KOPT-K1 (cell line): Measurements from ENCODE around the gene INPP5A.

Source experiments
- H3K27ac ChIP-seq: fragments of 200-600 bp; sonication (generic); 2 replicates; pipeline ENCODE4 v1.5.1; 2016; ENCODE audit warnings: antibody characterized with exemption, mild to moderate bottlenecking, low read depth, low read length; ENCODE audit not compliant: poor library complexity, severe bottlenecking
- H3K36me3 ChIP-seq: fragments of 200-600 bp; sonication (generic); 2 replicates; pipeline ENCODE4 v1.5.1; 2017; ENCODE audit warnings: antibody characterized with exemption, mild to moderate bottlenecking, low read length, moderate library complexity; ENCODE audit not compliant: insufficient read depth
- H3K9me3 ChIP-seq: fragments of 200-600 bp; sonication (generic); 2 replicates; pipeline ENCODE4 v1.5.1; 2017; ENCODE audit warnings: antibody characterized with exemption, low read length, mild to moderate bottlenecking; ENCODE audit not compliant: insufficient read depth, poor library complexity, severe bottlenecking

INPP5A gene

GRCh38 chr10:132639470-132639869, 101.9 kb downstream of the INPP5A start:
- no peak overlapping the region for H3K27ac ChIP-seq

DNA sequence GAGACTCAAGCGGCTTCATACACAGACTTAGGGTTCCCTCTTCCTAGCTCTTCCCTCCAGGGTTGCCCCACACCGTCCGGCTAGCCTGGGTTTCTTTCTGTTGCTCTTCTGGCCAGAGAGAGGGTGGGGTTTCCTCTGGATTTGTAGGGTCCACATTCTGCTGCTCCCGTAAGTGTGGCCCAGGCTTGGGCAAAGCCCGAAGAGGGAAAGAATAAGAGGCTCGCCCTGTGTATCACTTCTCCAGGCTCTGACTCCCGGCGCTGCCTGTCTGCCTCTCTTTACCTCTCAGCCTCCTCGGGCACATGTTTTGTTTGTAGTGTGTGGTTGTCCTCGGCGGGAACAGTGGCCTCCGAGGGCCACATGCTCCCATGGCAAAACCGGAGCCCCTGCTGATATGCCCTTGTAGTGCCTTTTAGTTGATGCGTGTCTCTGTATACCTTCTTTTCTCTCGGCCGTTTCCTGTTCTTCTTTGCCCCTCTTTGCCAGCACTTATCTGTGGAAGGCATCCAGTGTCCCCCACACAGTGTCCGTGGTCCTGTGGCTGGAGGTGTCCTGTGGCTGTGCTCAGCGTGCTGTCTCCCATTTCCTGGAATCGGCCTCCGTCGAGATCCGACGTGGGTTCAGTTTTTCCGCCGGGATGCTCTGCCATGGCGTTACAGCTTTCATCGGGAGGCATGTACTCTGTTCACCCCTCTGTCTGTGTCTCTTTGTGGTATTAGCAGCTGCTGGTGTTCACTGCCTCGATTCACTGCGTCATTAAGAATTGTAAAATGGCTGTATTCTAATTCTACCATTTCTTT, 102.9 kb downstream of the INPP5A start:
- Histone ChIP-seq H3K9me3 (no peaks in the 10 kb centered on the region), H3K27ac (no peak overlapping the region), H3K36me3 (no peaks in the 10 kb centered on the region)

More at GRCh38 chr10:132639470-132639869, 101.9 kb downstream of the INPP5A start:
- Histone ChIP-seq H3K36me3 (no peaks in the 10 kb centered on the region), H3K9me3 (no peaks in the 10 kb centered on the region)

- no peak overlapping the region for H3K27ac ChIP-seq
- no peaks in the 10 kb centered on the region for H3K9me3 ChIP-seq
- no peaks in the 10 kb centered on the region for H3K36me3 ChIP-seq
Measured at GRCh38 chr10:132641401-132641800, 103.8 kb downstream of the INPP5A start.

DNA sequence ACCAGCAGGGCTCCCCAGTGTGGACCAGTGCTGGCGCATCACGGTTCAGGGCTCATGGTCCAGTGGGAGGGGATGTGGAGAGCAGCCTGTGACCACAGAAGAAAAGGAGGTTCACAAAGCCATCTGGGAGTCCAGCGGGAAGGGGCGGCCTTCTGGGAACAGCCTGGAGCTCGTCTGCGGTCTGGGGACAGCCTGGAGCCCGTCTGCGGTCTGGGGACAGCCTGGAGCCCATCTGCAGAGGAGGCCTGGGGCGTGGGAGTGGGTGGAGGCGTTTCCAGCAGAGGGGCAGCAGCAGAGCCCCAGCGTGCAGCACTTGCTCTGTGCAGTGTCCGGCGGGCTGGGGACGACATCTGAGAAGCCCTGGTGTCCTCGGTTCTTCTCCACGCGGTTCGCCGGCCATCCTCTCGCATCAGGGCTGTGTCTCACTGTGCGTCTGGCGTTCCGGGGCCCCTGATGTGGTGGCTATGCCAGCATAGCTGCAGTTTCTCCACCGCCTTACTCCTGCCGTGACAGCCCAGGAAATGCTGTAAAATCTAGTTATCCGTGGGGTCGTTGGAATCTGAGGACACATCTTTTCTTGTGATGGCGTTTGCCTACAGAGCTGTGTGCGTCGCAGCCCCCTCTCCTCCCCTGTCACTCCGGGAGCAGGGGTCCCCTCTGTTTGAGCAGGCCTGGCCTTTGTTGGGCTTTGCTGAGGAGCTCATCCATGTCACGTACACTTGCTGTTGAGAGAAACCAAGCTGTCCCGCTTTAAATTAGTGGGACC, 104.6 kb downstream of the INPP5A start:
- Histone ChIP-seq H3K27ac (no peak overlapping the region), H3K36me3 (no peaks in the 10 kb centered on the region), H3K9me3 (no peaks in the 10 kb centered on the region)

DNA sequence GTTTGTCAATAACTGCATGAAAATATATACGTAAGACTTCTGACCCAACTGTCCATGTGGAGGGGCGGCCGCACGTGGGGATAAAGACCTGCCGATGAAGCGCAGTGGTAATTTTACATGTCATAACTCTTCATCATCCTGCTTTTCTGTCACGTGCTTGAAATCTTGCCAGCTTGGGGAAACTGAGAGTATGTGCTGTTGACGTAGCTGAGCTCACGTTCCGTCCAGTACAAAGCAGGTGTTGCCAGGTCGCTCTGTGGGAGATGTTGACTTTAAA, 105.1 kb downstream of the INPP5A start:
- Histone ChIP-seq H3K9me3 (no peaks in the 10 kb centered on the region), H3K36me3 (no peaks in the 10 kb centered on the region), H3K27ac (no peak overlapping the region)

DNA sequence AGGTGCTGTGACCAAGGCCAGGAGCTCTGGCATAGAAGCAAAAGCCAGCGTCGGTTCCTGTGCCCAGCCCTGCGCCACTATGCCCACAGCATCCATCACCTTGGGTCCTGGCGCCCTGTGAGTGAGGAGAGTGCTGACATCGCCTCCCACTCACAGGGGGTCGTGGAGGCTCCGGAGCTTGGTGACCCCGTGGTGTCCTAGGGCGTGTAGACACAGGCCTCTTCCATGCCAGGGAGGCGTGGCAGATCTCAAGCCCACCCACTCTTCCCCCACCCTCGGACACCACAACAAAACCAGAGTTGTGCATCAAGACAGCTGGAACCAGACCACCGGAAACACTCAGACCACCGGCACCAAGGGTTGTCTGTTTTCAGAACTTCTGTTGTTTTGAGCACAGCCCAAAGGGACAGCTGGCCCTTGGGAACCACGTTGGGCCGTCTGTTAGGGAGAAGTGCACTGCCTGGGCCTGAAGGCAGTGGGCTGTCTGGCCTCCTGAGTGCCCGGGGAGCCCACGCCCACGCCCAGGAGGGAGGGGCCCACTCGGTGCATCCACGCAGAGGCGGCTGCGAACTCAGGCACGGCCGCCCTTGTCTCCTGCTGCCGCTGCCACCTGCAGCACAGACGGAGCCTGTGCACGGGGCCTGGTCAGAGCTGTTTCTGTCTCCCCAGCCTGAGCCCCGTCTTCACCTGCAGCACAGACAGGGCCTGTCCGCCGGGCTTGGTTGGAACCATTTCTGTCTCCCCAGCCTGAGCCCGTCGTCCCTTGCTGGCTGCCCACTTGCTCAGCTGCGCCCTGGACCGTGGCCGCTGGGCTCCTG, 106.3 kb downstream of the INPP5A start:
- H3K27ac ChIP-seq, result no peak overlapping the region
- no peaks in the 10 kb centered on the region for H3K36me3 ChIP-seq
- no peaks in the 10 kb centered on the region for H3K9me3 ChIP-seq

DNA sequence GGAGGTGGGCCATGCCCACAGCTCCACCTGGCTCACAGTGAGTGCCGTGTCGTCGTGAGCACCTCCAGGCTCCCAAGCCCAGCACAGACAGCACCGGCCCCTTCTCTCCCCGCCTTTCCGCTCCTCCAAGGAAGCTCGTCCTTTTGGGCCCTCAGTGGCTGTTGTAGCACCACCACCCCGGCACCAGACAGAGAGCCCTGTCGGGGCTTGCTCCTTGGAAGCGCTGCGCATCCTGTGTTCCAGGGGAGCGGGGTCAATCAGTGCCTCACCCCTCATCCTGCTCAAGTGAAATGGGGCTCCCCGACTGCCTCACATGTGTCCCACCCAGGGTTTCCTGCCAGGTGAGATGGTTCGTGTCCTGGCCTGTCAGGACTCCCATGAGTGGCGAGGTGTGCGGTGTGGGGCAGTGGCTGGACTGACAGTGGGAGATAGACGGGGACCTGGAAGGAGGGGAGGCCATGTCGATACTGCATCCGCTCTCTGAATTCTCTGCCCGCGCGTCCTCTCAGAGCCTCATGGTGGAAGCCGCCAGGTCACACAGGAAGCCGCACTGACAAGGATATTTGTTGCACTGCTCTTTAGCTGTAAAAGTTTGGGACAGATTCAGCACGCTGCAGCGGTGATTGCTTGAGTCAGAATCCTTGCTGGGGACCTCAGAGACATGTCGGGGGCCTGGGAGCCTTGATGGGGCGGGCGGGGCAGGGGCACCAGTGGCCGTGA, 107.1 kb downstream of the INPP5A start:
- Histone ChIP-seq H3K36me3 (no peaks in the 10 kb centered on the region), H3K9me3 (no peaks in the 10 kb centered on the region), H3K27ac (no peak overlapping the region)

- Histone ChIP-seq H3K36me3 (no peaks in the 10 kb centered on the region), H3K27ac (no peak overlapping the region), H3K9me3 (no peaks in the 10 kb centered on the region)
Measured at GRCh38 chr10:132645247-132645530, 107.6 kb downstream of the INPP5A start.

GRCh38 chr10:132645630-132646442, 108.2 kb downstream of the INPP5A start:
- H3K36me3 ChIP-seq, result no peaks in the 10 kb centered on the region

DNA sequence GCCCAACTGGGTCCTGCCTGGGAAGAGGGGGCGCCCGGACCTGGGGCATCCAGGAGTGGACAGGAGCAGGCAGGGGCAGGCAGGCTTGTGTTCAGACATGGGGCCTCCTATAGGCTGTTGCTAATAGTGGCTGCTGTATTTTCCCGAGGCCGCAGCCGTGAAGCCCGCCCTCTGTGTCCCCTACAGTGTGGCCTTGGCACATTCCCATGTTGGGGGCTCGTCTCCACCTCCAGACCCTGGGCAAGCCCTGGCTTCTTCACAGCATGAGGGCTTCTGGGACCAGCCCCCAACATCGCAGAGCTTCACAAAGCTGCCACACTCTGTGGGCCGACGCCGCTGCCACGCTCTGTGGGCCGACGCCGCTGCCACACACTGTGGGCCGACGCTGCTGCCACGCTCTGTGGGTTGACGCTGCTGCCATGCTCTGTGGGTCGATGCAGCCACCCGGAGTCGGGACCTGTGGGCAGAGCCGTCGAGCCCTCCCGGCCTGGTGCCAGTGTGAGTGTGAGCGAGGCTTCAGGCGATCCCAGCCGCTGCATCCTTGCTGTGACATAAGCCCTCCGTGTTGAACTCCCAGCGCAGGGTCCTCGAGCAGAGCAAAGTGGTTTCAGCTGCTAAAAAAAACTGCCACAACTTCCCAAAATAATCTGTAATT, 109.0 kb downstream of the INPP5A start:
- Histone ChIP-seq H3K27ac (no peak overlapping the region), H3K9me3 (no peaks in the 10 kb centered on the region), H3K36me3 (no peaks in the 10 kb centered on the region)

More at GRCh38 chr10:132645630-132646442, 108.2 kb downstream of the INPP5A start:
- no peak overlapping the region for H3K27ac ChIP-seq
- H3K9me3 ChIP-seq, result no peaks in the 10 kb centered on the region

DNA sequence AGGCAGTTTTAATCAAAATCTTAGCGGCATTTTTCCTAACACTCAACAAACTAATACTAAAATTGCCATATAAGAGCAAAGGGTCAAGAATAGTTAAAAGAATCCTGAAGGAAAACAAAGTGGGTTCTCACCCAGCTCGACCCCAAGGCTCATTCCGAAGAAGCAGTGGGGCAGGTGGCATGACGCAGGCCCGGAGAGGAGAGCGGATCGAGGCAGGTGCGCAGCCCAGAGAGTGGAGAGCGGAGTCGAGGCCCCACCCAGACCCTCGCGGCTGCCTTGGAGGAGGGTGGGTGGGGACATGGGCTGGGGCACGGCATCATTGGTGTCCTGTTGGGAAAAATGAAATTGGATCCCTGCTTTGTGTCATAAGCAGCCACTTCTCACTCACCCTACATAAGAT, 109.8 kb downstream of the INPP5A start:
- H3K36me3 ChIP-seq, result 0 out of 2 replicates have a peak, but pooled peaks cover 3% of the 10 kb centered on the region
- H3K27ac ChIP-seq, result no peak overlapping the region
- H3K9me3 ChIP-seq, result no peaks in the 10 kb centered on the region

- H3K36me3 ChIP-seq, result 0 out of 2 replicates have a peak, but pooled peaks cover 11% of the 10 kb centered on the region
- no peaks in the 10 kb centered on the region for H3K9me3 ChIP-seq
- no peak overlapping the region for H3K27ac ChIP-seq
Measured at GRCh38 chr10:132648072-132648850, 110.7 kb downstream of the INPP5A start.

GRCh38 chr10:132648851-132649528, 111.4 kb downstream of the INPP5A start:
- Histone ChIP-seq H3K36me3 (0 out of 2 replicates have a peak, but pooled peaks cover 11% of the 10 kb centered on the region), H3K27ac (no peak overlapping the region), H3K9me3 (no peaks in the 10 kb centered on the region)
